Embryonic facial prominence (tissue), 1 donor: Measurements from ENCODE around the gene NUF2.
"Not testable (repeated sequence)": the region's sequence is repeated elsewhere in the genome, so short reads cannot be mapped to it uniquely, and the experiment has no call there.

Experiments
- DNase-seq: peaks from one replicate; pipeline ENCODE4 v3.0.0-alpha.2; 2016; ENCODE audit errors: extremely low spot score

NUF2 gene

DNA sequence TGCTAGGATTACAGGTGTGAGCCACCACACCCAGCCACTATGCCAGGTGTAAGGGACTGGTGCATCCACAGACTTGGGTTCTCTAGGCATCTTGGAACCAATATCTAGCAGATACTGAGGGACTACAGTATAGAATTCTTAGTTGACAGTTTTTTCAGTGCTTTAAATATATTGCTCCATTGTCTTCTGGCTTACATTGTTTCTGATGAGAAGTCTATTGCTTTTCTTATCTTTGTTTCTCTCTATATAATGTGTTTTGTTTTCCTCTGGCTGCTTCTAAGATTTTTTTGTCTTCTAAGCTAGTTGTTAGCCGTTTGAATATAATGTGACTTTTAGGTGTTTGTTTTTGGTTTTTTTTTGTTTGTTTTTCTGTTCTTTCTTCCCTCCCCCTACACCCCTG lies 13.5 kb downstream of the NUF2 start:
- DNase-seq: no peak

DNA sequence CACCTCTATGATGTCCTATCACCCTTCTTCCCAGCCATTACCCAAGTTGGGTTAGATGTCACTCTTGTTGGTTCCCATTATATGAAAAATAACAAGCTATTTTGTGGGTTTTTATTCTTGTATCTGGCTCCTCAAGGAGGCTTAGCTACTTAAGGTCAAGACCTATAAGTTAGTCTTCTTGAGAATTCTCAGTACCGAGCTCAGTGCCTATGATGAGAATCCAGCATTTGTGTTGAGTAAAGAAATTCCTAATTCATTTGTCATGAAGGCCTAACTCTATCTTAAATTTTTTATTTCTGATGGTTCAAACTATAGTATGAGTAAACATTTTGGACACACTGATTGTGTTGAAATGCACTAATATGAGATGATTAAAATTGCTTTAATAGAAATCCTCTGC lies 15.9 kb downstream of the NUF2 start:
- DNase-seq: no peak

DNA sequence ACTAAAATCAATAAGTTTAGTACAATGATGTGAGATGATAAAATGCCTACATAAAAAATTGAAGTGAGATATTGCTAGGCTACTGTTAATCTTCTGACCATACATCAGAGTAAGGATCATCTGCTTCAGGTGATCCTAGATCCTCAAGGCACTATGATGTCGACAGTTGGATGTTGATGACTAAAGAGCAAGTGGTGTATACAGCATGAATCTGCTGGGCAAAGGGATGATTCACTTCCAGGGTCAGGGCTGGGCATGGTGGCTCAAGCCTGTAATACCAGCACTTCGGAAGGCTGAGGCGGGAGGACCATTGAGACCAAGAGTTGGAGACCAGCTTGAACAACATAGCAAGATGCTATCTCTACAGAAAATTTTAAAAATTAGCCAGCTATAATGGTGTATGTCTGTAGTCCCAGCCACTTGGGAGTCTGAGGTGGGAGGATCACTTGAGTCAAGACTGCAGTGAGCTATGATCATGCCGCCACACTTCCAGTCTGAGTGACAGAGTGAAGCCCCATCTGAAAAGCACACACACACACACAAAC lies 24.6 kb downstream of the NUF2 start:
- DNase-seq: no peak

DNA sequence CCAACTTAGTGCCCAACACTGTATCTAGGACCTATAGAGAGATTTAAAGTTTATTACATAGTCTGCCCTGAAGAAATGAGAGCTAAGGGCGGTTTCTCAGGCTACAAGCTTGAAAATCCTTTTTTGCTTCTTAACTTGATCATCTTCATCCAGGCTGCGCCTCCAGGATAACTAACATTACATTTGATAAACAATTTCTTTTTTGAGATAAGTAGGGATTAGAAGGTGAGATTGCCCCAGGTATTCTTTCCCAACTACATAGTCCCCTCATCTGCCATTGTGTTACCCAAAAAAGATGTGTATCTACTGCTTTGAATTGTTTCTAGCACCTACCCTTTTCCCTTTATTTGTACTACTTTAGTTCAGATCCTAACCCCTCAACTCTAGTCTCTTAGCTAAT lies 25.4 kb downstream of the NUF2 start:
- no peak for DNase-seq

DNA sequence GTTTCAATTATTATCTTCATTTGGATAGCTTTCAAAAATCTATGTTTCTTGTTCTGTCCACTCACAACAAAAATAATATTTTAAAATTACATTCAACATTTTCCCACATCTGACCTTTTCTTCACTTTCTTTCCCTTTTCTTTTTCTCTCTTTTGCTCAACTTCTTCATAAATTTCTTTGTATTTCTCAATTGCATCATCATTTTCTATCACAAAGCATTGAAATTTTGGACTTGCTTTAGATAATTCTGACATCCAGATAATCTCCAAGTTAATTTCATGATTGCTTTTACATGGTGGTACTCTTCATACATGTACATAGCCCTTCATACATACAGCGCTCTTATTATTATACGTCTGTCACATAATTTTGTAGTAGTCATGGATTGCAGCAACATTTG lies 30.2 kb downstream of the NUF2 start:
- DNase-seq: no peak

DNA sequence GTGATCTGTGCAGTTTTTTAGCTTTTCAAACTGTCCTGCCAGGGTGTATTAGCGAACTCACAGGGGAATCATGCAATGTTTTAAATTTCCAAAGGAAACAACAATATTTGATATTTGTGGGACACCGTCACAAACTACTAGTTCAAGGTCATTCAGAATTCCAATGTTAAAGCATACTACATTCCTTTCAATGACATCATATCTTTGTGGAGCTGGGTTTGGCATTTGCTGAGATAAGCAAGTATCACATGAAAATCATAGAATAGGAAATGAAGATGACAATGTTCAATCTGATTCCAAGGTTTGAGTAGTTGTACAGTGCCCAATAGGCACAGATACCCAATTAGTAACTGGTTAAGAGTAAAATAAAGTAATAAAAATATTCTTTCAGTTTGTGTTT lies 35.6 kb downstream of the NUF2 start:
- no peak for DNase-seq

DNA sequence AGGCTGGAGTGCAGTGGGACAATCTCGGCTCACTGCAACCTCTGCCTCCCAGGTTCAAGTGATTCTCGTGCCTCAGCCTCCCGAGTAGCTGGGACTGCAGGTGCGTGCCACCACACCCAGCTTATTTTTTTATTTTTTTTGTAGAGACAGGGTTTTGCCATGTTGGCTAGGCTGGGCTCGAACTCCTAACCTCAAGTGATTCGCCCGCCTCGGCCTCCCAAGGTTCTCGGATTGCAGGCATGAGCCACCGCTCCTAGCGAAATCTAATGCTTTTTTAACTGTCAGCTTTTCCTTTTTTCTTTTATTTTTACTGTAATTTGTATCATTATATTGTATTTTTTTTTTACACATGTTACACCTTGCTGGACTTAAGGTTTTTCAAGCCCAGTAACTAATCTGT lies 36.4 kb downstream of the NUF2 start:
- DNase-seq: not testable (repeated sequence)

DNA sequence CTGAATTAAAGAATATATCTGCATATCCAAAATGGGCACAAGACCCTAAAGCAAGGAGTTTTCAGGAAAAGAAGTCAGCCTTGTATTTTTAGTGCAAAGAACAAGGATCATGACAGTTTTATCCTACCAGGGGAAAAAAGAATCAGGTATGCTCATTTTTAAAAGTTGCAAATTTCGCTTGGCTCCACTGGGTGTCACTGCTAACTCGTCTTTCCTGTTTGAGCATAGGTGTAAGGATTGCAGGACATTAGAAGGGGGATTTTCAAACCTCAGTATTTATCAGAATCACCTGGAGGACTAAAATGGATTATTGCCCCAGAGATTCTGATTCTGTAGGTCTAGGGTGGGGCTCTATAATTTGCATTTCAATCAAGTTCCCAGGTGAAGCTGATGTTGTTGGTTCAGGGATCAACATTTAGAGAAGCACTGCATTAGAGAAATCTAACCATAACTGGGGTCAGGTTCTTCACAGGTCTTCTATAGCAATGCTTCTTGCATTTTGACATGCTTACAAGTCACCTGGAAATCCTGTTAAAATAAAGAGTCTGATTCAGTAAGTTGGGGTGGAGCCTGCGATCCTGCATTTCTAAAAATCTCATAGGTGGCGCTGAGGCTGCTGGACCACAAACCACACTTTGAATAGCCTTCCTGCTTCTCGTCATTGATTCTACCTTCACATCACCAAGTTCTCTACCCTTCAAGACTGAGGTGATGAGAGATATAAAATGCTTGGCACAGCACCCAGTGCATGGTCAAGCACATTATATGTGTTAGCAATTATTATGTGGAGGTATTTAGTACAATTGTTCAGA lies 39.6 kb downstream of the NUF2 start:
- no peak for DNase-seq

DNA sequence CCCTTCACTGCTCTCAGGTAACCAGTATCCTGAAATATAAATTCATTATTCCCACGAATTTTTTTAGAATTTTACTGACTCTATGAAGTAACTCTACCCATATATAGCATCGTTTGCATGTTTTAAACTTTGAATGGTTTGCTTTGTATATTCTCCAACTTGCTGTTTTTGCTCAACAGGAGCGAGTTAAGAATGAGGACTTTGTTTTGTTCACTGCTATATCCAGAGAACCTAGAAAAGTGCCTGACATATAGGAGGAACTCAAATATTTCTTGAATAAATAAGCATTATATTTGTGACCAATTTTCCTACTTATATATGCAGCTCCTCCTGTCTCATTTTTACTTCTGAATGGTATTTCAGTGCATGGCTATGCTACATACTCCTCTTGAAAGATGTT lies 43.4 kb downstream of the NUF2 start:
- no peak for DNase-seq

DNA sequence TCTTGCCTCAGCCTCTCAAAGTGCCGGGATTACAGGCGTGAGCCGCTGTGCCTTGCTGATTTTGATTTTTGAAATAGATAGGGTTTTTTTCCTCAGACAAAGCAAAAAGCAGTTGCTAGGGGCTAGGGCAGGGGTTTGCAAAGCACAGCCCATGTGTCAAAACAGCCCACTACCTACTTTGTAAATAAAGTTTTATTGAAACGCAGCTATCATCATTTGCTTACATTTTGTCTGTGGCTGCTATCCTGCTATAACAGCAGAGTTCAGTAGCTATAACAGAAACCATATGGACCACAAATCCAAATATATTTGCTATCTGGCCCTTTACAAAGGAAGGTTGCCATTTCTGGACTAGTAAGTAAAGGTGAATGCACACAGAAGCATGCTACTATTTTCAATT lies 44.8 kb downstream of the NUF2 start:
- DNase-seq: no peak

DNA sequence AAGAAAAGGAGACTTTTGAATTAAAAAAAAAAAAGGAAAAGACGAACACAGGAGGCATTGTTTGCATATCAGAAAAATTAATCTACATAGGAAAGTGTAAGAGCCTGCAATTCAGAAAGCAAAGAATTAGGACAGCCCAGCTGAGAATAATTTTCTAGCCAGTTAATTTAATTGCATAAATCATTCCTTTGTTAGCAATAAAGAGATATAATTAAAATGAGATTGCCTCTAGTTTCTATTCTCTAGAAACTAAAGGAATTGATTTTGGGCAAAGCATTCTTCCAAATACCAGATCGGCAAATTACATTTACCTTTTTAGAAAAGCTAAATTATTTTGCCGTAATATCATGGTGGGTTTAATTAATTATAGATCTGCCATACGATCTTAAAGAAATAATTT lies 46.0 kb downstream of the NUF2 start:
- no peak for DNase-seq

DNA sequence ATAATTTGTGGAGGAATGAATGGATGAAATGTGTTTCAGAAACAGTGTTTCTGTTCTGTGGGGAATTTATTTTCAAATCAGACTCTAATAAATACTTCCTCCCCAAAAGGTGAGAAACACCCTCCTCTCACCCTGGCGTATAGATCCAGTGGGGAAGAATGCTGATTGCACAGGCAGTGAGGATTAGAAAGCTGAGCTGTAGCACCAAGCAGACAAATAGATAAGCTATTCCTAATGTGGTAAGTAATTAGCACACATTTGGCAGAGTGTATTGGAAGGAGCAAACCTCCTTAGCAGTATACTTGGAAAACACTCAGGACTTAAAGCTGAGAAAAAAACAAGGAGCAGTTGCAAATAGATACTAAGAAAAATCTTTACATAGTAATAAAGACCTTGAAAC lies 50.8 kb downstream of the NUF2 start:
- DNase-seq: no peak

DNA sequence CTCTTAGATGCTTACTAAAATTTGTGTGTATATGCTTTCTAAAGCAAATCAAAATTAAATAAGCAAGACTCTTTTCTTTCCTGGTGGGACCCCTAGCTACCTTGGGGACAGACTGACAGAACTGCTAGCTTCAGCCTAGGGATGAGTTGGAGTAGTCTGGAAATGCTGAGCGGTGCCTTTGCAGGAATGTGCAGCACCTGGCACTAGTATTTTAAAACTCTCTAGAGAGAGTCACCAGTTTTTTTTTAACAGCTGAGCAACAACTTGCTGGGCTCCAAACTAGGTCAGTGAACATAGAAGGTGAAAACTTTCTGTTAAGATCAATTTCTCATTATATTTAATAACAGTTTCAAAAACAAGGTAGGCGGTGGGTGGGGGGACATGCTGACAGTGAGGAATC lies 56.8 kb downstream of the NUF2 start:
- no peak for DNase-seq

DNA sequence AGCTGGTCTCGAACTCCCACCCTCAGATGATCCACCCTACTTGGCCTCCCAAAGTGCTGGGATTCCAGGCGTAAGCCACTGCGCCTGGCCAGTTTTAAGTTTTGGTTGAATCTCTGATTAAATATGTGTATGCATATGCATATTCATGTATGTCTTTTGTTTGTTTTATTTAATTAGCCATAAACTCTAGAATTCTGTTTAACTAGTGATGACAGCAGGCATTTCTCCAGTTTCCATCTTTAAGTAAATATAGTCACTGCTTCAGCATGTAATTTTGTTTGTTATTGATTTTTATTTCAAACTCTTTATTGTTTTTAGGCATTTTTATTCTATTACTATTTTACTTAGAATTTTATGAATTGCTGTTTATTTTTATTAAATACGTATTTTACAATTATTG lies 58.0 kb downstream of the NUF2 start:
- DNase-seq: no peak

DNA sequence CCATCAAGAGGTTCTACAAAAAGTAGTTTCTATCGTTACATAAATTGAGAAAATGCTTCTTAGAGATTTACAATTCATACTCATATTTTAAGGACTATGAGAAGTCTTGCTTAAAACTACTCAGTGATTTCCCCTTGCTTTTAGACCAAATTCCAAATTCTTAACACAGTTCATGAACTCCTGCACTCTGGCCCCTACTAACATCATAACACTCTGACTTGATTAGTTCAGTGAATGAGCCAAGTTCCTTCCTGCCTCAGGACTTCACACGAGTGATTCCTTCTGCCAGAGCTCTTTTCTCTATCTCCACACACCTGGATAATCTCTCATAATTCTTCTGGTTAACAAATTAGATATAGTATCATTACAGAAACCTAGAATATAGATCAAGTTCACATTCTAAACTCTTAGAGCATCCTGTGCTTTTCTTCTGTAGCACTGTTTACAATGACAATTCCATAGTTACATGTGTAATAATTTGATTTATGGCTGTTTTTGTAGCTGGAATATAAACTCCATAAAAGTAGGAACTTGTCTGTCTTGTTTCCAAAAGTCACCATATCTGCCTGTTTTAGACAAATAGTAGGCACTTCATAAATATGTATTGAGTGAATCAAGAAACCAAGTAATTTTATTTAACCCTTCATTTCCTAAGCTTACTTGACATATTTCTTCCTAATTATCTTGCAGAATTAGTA lies 59.9 kb downstream of the NUF2 start:
- no peak for DNase-seq

DNA sequence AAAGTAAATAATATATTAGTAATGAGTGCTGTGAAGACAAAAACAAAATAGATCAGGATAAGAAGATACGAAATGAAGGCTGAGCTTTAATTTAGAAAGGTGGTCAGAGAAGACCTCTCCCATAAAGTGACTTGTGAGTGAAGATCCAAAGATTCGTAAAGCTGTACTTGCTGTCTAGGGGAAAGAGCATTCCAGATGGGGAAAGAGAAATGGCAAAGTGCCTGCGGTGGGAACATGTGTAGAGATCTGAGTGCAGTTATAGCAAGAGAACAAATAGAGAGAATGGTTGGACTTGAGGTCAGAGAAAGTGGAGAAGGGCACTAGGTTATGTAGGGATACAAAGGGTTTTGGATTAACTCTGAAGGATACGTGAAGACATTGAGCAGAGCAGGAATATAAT lies 60.6 kb downstream of the NUF2 start:
- DNase-seq: no peak

DNA sequence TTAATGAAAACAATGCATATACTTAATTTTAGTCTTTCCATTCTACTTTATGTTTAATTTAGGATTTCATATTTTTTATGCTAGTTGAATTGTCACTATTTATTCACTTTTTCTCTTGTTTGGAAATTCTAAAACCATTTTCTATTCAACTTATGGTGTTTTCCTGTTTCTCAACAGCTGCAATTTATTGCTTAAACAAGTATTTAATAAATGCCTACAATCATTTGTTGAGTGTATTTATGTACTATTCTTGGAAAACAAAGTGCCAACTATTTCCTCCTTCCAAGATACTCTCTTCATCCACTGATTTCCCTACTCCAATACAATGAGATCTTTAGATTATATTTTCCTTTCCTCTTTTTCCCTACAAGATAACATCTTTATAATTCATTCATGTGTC lies 65.4 kb downstream of the NUF2 start:
- no peak for DNase-seq

DNA sequence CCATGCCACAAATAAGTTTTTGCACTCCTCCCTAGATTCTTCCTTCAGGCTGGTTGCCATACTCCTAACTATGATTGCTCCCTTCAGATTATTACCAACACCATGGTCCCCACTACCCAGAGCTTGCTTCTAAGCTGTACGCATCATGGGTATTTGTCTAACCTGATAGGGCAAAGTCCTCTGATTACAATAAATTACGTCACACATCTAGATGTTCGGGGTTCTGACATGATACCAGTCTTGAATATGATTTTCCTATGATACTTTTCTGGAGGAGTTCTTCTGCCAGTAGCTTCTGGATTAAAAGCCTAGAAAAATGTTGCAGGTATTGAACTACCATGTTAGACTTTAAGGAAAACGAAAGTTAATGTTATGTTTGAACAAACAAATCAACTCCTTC lies 67.2 kb downstream of the NUF2 start:
- DNase-seq: no peak

DNA sequence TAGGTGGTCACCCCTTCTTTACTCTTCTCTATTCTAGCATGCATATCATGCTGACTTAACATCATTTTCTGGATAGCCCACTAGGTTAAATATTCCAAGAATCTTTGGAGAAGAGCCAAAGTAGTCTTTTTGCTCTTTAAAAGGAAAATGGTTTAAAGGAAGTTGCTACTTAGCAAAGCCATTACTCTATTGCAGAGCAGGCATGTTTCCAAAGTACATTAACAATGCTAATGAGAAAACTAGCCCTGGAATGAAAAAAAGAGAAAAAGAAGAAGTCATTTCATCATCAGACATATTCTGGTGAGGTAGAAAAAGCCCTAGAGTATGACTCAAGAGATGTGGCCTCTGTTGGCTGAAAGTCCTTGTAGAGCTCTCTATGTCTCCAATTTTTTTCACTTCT lies 74.0 kb downstream of the NUF2 start:
- DNase-seq: no peak

DNA sequence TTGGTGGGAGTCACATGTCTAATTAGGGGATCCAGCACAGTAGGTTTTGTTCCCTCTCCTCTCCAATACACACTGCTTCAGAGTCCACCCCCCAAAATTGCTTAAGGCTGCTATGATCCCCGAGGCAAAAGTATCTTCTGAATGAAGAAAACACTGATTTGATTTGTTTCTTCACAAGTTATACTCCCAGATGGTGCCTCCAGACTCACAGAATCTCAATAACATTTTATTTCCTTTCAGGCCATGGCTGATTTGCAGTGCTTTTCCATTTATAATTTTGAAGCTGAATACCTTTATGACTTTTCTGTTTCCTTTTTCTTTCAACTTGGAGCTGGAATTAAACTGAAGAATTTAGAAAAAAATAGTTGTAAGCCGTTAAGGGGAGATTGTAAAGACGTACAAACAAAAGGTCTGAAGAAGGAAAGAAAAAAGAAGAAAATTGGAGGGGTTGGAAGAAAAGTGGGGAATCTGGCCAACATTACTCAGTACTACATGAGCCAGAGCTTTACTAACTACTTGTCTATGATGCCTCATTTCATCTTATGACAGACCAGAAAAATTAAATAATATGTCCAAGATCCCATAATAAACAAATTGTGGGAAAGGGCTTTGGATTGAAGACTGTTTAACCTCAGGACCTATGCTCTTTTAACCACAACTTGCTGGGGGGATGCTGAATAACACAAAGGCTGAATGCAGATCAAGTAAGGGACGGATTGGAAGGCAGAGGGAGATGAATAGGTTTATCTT lies 75.9 kb downstream of the NUF2 start:
- DNase-seq: no peak

DNA sequence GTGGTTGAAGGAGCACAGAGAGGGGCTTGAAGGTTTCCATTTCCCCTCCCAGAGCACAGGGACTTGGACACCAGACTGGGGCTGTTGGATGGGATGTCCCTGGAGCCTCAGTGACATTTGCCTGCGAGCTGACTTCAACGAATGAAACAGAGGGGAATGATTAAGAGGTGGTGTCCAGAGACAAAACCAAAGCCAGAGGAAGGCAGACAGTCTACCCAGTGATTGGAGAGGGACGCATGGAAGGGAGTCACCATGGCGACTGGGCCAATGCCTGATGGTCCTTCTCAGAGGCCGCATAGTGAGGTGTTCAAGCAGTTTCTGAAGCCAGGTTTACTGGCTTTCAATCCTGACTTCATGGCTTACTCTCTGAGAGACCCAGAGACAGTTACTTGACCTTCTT lies 77.2 kb downstream of the NUF2 start:
- DNase-seq: no peak

DNA sequence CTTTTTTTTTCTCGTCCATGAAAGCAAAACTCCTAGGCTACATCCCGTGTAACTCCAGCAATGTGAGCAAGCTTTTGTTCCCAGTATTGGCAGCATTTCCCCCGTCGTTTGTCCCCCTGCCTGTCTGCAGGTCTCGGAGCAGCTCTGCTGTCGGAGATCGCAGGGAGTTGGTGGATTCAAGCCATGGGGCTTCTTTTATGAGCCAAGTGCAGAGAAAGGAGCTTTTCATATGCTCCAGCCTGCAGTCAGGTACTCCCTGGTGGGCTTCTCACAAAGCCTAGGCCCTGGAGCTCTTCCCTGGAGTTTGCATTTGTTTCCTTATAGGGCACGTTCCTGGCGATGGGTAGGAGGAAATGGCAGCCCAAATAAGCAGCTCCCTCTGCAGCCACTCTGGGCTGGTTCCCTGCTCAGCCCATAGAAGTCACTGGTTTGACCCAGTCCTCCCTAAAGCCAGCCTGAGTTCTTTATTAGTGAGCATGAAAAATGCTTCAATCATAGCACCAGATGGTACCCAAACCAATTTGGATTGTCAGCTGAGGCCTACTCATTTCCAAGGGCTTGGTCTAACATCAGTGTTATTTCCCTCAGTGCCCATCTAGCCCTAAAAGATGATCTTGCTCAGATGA lies 78.3 kb downstream of the NUF2 start:
- no peak for DNase-seq
